OCI-LY1 (cell line): ENCODE data around the gene NPAS3.

Source experiments
- H2AFZ ChIP-seq: fragments of 200-600 bp; sonication (generic), shearing (Covaris generic); 2 replicates; pipeline ENCODE4 v1.6.0; 2014; ENCODE audit warnings: antibody characterized with exemption, mild to moderate bottlenecking, low read length
- H3F3A ChIP-seq: fragments of 200-600 bp; sonication (generic), shearing (Covaris generic); 2 replicates; pipeline ENCODE4 v1.6.0; 2014; ENCODE audit warnings: mild to moderate bottlenecking, antibody characterized with exemption, low read length, moderate library complexity; ENCODE audit not compliant: insufficient read depth
- H3K27ac ChIP-seq: fragments of 200-600 bp; sonication (generic); 2 replicates; pipeline ENCODE4 v1.5.1; 2014; ENCODE audit warnings: low read length, mixed run types, mild to moderate bottlenecking, low read depth; ENCODE audit not compliant: poor library complexity, severe bottlenecking
- H3K27me3 ChIP-seq: fragments of 200-600 bp; sonication (generic); 2 replicates; pipeline ENCODE4 v1.6.0; 2014; ENCODE audit warnings: antibody characterized with exemption, mild to moderate bottlenecking, low read length, moderate library complexity; ENCODE audit not compliant: insufficient read depth
- H3K36me3 ChIP-seq: fragments of 200-600 bp; sonication (generic); 2 replicates; pipeline ENCODE4 v1.6.1; 2014; ENCODE audit warnings: mild to moderate bottlenecking, antibody characterized with exemption, low read length, moderate library complexity, mixed read lengths; ENCODE audit not compliant: insufficient read depth
- H3K4me1 ChIP-seq: fragments of 200-600 bp; sonication (generic); 2 replicates; pipeline ENCODE4 v1.5.1; 2014; ENCODE audit warnings: mild to moderate bottlenecking, low read length, moderate library complexity; ENCODE audit not compliant: insufficient read depth, severe bottlenecking
- H3K4me2 ChIP-seq: fragments of 200-600 bp; sonication (generic), shearing (Covaris generic); 2 replicates; pipeline ENCODE4 v1.6.1; 2014; ENCODE audit warnings: low read length
- H3K4me3 ChIP-seq: fragments of 200-600 bp; sonication (generic); 2 replicates; pipeline ENCODE4 v1.5.1; 2014; ENCODE audit warnings: low read length, low read depth, mild to moderate bottlenecking, mixed read lengths; ENCODE audit not compliant: poor library complexity, severe bottlenecking
- H3K79me2 ChIP-seq: fragments of 200-600 bp; shearing (Covaris generic); 2 replicates; pipeline ENCODE4 v1.6.1; 2016; ENCODE audit warnings: mixed run types, low read length, mixed read lengths; ENCODE audit not compliant: insufficient read depth
- H3K9ac ChIP-seq: fragments of 200-600 bp; sonication (generic), shearing (Covaris generic); 2 replicates; pipeline ENCODE4 v1.6.1; 2014; ENCODE audit warnings: mild to moderate bottlenecking, low read length, mixed read lengths
- H3K9me2 ChIP-seq: fragments of 200-600 bp; sonication (generic), shearing (Covaris generic); 2 replicates; pipeline ENCODE4 v1.6.1; 2014; ENCODE audit warnings: low read depth, mild to moderate bottlenecking, low read length, mixed read lengths
- H3K9me3 ChIP-seq: fragments of 200-600 bp; shearing (Covaris generic); 2 replicates; pipeline ENCODE4 v1.6.1; 2014; ENCODE audit warnings: low read length, mixed read lengths
- H4K20me1 ChIP-seq: fragments of 200-600 bp; sonication (generic), shearing (Covaris generic); 2 replicates; pipeline ENCODE4 v1.6.0; 2016; ENCODE audit warnings: mild to moderate bottlenecking, low read length; ENCODE audit not compliant: insufficient read depth
- EZH2 ChIP-seq: fragments of 200-600 bp; sonication (generic), shearing (Covaris generic); IDR thresholded peaks from 2 replicates; pipeline ENCODE4 v1.8.0; 2017; ENCODE audit warnings: borderline replicate concordance, mixed run types, mild to moderate bottlenecking, antibody characterized with exemption, low read length, moderate library complexity, mixed read lengths
- TF ChIP-seq, protein P1 (sequence below): fragments of 200-600 bp; sonication (generic), shearing (Covaris generic); IDR thresholded peaks from 2 replicates; pipeline ENCODE4 v1.5.1; 2017; ENCODE audit warnings: mild to moderate bottlenecking, antibody characterized with exemption, low read length, moderate library complexity, mixed read lengths

NPAS3 gene

GRCh38 chr14:33120966-33121365 lies 182.3 kb downstream of the NPAS3 start:
- Histone ChIP-seq H3F3A (no peaks in the 10 kb centered on the region), H3K27me3 (no peaks in the 10 kb centered on the region), H3K27ac (no peak overlapping the region), H4K20me1 (no peaks in the 10 kb centered on the region), H3K9me2 (no peaks in the 10 kb centered on the region), H3K4me3 (no peak overlapping the region), H3K9me3 (no peaks in the 10 kb centered on the region), H3K9ac (no peak overlapping the region), H3K4me1 (no peaks in the 10 kb centered on the region), H2AFZ (no peak overlapping the region), H3K79me2 (no peaks in the 10 kb centered on the region), H3K36me3 (no peaks in the 10 kb centered on the region), H3K4me2 (no peak overlapping the region)
- TF ChIP-seq, protein P1, sequence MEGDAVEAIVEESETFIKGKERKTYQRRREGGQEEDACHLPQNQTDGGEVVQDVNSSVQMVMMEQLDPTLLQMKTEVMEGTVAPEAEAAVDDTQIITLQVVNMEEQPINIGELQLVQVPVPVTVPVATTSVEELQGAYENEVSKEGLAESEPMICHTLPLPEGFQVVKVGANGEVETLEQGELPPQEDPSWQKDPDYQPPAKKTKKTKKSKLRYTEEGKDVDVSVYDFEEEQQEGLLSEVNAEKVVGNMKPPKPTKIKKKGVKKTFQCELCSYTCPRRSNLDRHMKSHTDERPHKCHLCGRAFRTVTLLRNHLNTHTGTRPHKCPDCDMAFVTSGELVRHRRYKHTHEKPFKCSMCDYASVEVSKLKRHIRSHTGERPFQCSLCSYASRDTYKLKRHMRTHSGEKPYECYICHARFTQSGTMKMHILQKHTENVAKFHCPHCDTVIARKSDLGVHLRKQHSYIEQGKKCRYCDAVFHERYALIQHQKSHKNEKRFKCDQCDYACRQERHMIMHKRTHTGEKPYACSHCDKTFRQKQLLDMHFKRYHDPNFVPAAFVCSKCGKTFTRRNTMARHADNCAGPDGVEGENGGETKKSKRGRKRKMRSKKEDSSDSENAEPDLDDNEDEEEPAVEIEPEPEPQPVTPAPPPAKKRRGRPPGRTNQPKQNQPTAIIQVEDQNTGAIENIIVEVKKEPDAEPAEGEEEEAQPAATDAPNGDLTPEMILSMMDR = no peak
- TF ChIP-seq EZH2 = no peak

DNA sequence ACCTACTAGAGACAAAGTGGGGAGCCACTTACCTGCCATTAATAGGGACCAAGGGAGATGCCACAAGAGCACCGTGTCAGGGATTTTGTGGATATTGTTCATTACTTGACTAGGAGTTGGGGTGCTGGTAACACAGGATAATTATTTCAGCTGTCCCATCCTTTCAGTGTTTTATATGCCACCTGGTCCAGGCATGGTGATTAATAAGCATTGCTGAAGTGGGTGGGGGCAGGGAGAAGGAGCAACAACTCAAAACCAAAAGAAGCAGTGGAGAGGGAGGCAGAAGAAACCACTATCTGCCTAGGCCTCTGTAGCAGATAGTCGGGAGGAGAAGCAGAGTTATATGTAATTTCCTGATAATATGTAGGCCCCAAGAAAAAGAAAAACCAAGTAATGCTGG lies 184.6 kb downstream of the NPAS3 start:
- H3K27me3 ChIP-seq = no peaks in the 10 kb centered on the region
- H3K4me1 ChIP-seq = no peaks in the 10 kb centered on the region
- no peaks in the 10 kb centered on the region for H3K79me2 ChIP-seq
- no peak overlapping the region for H3K9ac ChIP-seq
- no peak overlapping the region for H3K4me3 ChIP-seq
- no peaks in the 10 kb centered on the region for H3K9me3 ChIP-seq
- no peaks in the 10 kb centered on the region for H3F3A ChIP-seq
- no peak overlapping the region for H3K27ac ChIP-seq
- TF ChIP-seq, protein P1 = no peak
- TF ChIP-seq EZH2 = no peak
- no peaks in the 10 kb centered on the region for H3K36me3 ChIP-seq
- no peaks in the 10 kb centered on the region for H4K20me1 ChIP-seq
- H3K4me2 ChIP-seq = no peak overlapping the region
- no peak overlapping the region for H2AFZ ChIP-seq
- no peaks in the 10 kb centered on the region for H3K9me2 ChIP-seq

DNA sequence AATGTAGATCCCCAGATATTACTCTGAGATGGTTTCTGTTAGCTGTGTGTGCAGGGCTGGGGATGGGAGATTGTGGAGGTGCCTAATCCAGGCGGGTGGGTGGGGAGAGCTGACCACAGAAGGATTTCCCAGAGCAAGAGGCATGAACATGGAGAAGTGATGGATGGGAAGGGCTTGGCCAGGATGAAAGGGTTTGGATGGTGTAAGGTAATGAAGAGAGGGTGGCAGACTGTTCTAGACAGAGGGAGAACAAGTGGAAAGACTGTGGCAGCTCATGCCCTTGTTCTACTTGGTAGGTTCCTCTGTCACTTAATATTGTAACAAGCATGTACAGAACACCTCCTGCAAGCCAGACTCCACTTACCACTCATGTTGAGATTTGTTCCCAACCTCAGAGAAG lies 187.8 kb downstream of the NPAS3 start:
- no peak overlapping the region for H3K9ac ChIP-seq
- no peaks in the 10 kb centered on the region for H3K9me3 ChIP-seq

More for the DNA sequence above, 187.8 kb downstream of the NPAS3 start:
- TF ChIP-seq, protein P1 = no peak
- H4K20me1 ChIP-seq = no peaks in the 10 kb centered on the region
- no peaks in the 10 kb centered on the region for H3K27me3 ChIP-seq
- H3K4me2 ChIP-seq = no peak overlapping the region
- H2AFZ ChIP-seq = no peak overlapping the region
- no peak overlapping the region for H3K4me3 ChIP-seq
- no peaks in the 10 kb centered on the region for H3K4me1 ChIP-seq
- no peaks in the 10 kb centered on the region for H3K36me3 ChIP-seq
- H3F3A ChIP-seq = no peaks in the 10 kb centered on the region
- H3K9me2 ChIP-seq = no peaks in the 10 kb centered on the region
- H3K79me2 ChIP-seq = no peaks in the 10 kb centered on the region
- no peak overlapping the region for H3K27ac ChIP-seq
